Measurements from ENCODE around the gene NSMCE1. TPM values are rescaled to one million over a fixed set of nuclear protein-coding genes. Genes with fewer than 3 reads are reported as not detected.

NSMCE1 gene, protein sequence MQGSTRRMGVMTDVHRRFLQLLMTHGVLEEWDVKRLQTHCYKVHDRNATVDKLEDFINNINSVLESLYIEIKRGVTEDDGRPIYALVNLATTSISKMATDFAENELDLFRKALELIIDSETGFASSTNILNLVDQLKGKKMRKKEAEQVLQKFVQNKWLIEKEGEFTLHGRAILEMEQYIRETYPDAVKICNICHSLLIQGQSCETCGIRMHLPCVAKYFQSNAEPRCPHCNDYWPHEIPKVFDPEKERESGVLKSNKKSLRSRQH
- total RNA-seq: 10 to 100 TPM; 22.4 to 92.4 (median 29.5) TPM

DNA sequence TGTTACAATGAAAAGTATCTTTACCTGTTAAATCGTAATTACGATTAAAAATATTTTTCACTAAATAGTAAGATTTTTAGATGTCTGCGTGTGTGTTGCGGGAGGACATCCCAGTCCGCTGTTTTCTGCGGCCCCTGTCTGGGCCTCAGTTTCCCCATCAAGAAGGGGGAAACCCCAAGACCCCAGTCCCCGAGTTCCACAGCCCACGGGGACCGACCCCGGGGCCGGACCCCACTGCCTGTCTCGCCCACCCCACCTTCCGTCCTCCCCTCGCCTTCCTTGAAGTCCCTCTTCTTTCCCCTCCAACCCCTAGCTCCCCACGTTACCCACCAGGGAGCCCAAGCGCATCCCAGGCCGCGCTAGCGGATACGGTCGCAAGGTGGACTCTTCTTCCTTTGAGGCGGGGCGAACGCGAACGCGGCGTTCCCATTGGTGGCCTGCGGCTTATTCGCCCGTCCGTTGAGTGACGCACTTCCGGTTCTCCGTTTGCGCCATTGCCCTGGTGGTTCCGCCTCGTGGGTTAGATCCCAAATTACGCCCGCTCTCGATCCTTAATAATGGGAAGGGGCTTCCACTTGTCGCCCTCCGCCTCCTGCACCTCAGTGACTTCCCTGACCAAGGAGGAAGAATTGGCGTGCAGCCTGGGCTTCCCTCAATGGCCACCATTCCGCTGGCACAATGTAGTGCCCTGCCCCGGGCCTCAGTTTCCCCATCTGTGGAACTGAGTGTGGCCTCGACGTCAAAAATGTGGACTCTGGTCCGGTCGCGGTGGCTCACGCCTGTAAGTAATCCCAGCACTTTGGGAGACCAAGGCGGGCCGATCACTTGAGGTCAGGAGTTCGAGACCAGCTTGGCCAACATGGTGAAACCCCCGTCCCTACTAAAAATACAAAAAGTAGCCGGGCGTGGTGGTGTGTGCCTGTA lies at the start of gene NSMCE1:
Gene NSMCE1, minus strand, starts transcription at position 397 of the 924 bp plus-strand sequence. CDS start 11,202 bp downstream, outside the sequence.
- DNase-seq: peak; percentile 76
- Histone ChIP-seq H3K27me3 (no peaks in the 10 kb centered on the region), H3K9me3 (no peaks in the 10 kb centered on the region), H3K36me3 (no peaks in the 10 kb centered on the region), H3K4me3 (peak within 1 kb of the TSS; percentile 69 to 95 (median 80)), H3K4me1 (peaks cover 11 to 32% (median 12%) of the 10 kb centered on the region in 3 donors), H3K27ac (peak within 1 kb of the TSS; percentile 83 to 95 (median 90))
- WGBS, 2 donors: 3 to 11% methylated on average over 27 to 39 of the region's 58 CpGs
- TF ChIP-seq, protein P1, sequence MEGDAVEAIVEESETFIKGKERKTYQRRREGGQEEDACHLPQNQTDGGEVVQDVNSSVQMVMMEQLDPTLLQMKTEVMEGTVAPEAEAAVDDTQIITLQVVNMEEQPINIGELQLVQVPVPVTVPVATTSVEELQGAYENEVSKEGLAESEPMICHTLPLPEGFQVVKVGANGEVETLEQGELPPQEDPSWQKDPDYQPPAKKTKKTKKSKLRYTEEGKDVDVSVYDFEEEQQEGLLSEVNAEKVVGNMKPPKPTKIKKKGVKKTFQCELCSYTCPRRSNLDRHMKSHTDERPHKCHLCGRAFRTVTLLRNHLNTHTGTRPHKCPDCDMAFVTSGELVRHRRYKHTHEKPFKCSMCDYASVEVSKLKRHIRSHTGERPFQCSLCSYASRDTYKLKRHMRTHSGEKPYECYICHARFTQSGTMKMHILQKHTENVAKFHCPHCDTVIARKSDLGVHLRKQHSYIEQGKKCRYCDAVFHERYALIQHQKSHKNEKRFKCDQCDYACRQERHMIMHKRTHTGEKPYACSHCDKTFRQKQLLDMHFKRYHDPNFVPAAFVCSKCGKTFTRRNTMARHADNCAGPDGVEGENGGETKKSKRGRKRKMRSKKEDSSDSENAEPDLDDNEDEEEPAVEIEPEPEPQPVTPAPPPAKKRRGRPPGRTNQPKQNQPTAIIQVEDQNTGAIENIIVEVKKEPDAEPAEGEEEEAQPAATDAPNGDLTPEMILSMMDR (IDR thresholded peaks at IDR 0.05): peak in 2 of 6 experiments; percentile 30 to 33
- TF ChIP-seq POLR2A (IDR thresholded peaks at IDR 0.05): peak in 2 of 4 donors; percentile 44 to 88
- intact Hi-C loops (cut with DNase I): no loop called here

DNA sequence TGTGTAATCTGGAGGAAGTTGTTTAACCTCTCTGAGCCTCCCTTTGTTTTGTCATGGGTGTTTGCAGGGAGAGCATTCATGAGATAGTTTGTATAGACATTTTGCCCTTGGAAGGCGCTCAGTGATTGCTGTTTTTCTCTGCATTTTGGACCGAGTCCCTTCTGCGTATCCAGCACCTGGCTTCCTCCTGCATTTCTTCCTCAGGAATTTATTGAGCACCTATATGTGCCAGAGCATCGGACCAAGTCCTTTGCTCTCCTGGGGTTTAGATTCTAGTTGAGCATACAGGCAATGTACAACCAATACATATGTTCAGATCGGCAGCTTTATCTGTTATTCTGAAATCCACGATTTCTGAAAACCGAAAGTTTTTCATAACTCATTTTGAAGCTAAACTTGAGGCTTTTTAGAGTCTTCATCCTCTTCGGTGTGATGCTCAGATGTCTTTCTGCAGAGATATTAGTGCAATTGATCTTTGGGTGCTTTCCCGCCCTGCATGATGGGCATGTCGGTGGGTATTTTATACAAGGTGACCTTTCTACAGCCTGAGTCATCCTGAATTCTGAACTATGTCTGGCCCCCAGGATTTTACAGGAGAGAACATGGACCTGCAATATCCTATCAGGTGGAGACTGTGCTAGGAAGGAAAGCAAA lies 49.3 kb upstream of the NSMCE1 start:
- peak overlapping the region in 3 of 4 donors; percentile 22 to 98 (median 83) for H3K4me3 ChIP-seq
- no peaks in the 10 kb centered on the region for H3K27me3 ChIP-seq
- intact Hi-C loops (cut with DNase I): no loop called here
- WGBS, 2 donors: 26 to 41% methylated on average over 10 of the region's 10 CpGs
- TF ChIP-seq POLR2A (IDR thresholded peaks at IDR 0.05): no peak
- TF ChIP-seq, protein P1 (IDR thresholded peaks at IDR 0.05): no peak
- H3K36me3 ChIP-seq: peaks cover 0 to 7% (median 0%) of the 10 kb centered on the region in 3 donors
- no peak for DNase-seq
- no peaks in the 10 kb centered on the region for H3K9me3 ChIP-seq
- H3K4me1 ChIP-seq: peaks cover 71 to 92% (median 76%) of the 10 kb centered on the region in 3 donors
- peak overlapping the region; percentile 97 to 100 (median 99) for H3K27ac ChIP-seq

DNA sequence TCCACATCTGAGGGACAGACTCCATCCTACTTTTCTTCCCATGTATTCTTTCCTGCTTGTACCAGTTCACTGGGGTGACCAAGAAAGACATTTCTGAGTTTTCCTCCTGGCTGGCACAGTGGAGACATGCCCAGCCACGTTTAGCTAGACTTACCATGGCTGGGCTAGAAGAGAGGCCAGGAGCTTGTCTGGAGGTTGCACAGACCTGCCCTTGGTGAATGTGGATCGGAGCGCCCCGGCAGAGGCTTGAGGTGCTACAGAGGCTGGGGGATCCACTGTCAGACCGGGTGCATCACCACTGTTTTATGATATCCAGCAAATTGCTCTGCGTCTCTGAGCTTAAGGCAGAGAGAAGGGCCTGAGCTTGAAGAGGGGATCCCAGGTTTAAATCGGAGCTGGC lies 48.7 kb upstream of the NSMCE1 start:
- intact Hi-C loops (cut with DNase I): no loop called here
- H3K4me3 ChIP-seq: peak overlapping the region in 3 of 4 donors; percentile 22 to 98 (median 83)
- H3K27me3 ChIP-seq: no peaks in the 10 kb centered on the region
- H3K27ac ChIP-seq: peak overlapping the region; percentile 97 to 100 (median 99)
- no peak for DNase-seq
- H3K4me1 ChIP-seq: peaks cover 65 to 90% (median 71%) of the 10 kb centered on the region in 3 donors
- 34 to 38% methylated on average over 2 to 6 of the region's 7 CpGs for WGBS, 2 donors
- H3K36me3 ChIP-seq: peaks cover 0 to 7% (median 0%) of the 10 kb centered on the region in 3 donors
- TF ChIP-seq, protein P1 (IDR thresholded peaks at IDR 0.05): no peak
- no peak for TF ChIP-seq POLR2A (IDR thresholded peaks at IDR 0.05)
- no peaks in the 10 kb centered on the region for H3K9me3 ChIP-seq

DNA sequence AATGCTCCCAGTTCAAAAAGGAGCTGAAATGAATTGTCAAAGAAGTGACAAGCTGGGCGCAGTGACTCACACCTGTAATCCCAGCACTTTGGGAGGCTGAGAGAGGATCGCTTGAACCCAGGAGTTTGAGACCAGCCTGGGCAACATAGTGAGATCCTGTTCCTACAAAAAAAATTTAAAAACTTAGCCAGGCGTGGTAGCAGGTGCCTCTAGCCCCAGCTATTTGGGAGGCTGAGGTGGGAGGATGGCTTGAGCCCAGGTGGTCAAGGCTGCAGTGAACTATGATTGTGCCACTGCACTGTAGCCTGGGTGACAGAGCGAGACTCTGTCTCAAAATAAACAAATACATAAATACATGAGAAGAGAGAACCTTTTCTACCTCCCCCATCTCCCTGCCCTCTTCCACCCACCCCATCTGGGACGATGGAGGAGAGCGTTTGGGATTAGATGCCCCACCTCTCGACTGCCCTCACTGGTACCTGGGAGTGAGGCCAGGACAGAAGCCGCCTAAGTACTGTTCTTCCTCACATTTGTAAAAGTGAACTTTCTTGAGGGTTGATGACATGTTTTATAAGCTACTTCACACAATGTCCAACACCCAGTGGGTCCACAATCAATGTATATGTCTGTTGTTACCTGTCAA lies 47.6 kb upstream of the NSMCE1 start:
- H3K4me1 ChIP-seq: peaks cover 61 to 78% (median 63%) of the 10 kb centered on the region in 3 donors
- intact Hi-C loops (cut with DNase I): no loop called here
- H3K36me3 ChIP-seq: peaks cover 0 to 7% (median 0%) of the 10 kb centered on the region in 3 donors
- peak overlapping the region; percentile 97 to 100 (median 99) for H3K27ac ChIP-seq
- no peaks in the 10 kb centered on the region for H3K27me3 ChIP-seq
- TF ChIP-seq, protein P1 (IDR thresholded peaks at IDR 0.05): no peak
- no peak for TF ChIP-seq POLR2A (IDR thresholded peaks at IDR 0.05)
- H3K9me3 ChIP-seq: no peaks in the 10 kb centered on the region
- peak overlapping the region; percentile 79 to 98 (median 88) for H3K4me3 ChIP-seq
- no peak for DNase-seq
- 36 to 37% methylated on average over 8 of the region's 8 CpGs for WGBS, 2 donors

Data from esophagus squamous epithelium (tissue), 5 donors.